A549 (cell line): ENCODE measurements around the gene SSBP2. TPM values are rescaled to one million over a fixed set of nuclear protein-coding genes. Genes with fewer than 3 reads are reported as not detected.

Experiments used
- ATAC-seq, 2 experiments: fragments of 200-7000 bp in 1 of 2; fragments of >200 bp in 1 of 2; cut with Nextera tagmentation in 1 of 2; cut with Tn5 transposase in 1 of 2; 3 replicates each; pipeline versions ENCODE4 v1.8.0 to v1.9.1; 2018 to 2020; ENCODE audit warnings: mild to moderate bottlenecking in 1 of 2, moderate library complexity in 1 of 2
- CTCF ChIA-PET: fragments of 300-600 bp; sonication (Branson Sonifier 250); formaldehyde crosslinking; extraction: SDS; loops from one replicate; lab custom pipeline; 2021; ENCODE audit warnings: antibody characterized with exemption, inconsistent platforms; lab: Yijun Ruan, JAX
- POLR2A ChIA-PET: fragments of 350-600 bp; formaldehyde crosslinking; extraction: SDS; loops from one replicate; lab custom pipeline; 2021; ENCODE audit warnings: antibody characterized with exemption, inconsistent platforms; lab: Yijun Ruan, JAX
- DNase-seq, 2 experiments: peaks; one replicate each; pipeline versions ENCODE4 v3.0.0 to v3.0.0-alpha.2; 2011 to 2016; ENCODE audit warnings: low read depth in 1 of 2, low spot score in 1 of 2
- FAIRE-seq: peaks from 2 replicates; lab custom pipeline; 2011; peaks lifted over from hg19 to GRCh38; lab: Jason Lieb, UNC
- H3K27ac ChIP-seq, 2 experiments: fragments of >200 bp; sonication (Bioruptor Twin); formaldehyde crosslinking; 3 replicates each; pipeline ENCODE4 v1.5.1; 2016 to 2017
- H3K4me1 ChIP-seq: fragments of >200 bp; sonication (Bioruptor Twin); formaldehyde crosslinking; 3 replicates; pipeline ENCODE4 v1.6.1; 2016
- H3K4me2 ChIP-seq: fragments of >200 bp; sonication (Bioruptor Twin); formaldehyde crosslinking; 3 replicates; pipeline ENCODE4 v1.6.1; 2016
- H3K4me3 ChIP-seq: fragments of >200 bp; sonication (Bioruptor Twin); formaldehyde crosslinking; 3 replicates; pipeline ENCODE4 v1.5.1; 2016
- H3K9me3 ChIP-seq: fragments of >200 bp; sonication (Bioruptor Twin); formaldehyde crosslinking; 3 replicates; pipeline ENCODE4 v1.6.1; 2016
- BHLHE40 ChIP-seq: IDR thresholded peaks from 2 replicates; pipeline ENCODE4 v1.6.1; 2012; ENCODE audit warnings: low read depth, low read length, inconsistent platforms
- CBX8 ChIP-seq: fragments of 200-600 bp; sonication (generic); IDR thresholded peaks from 2 replicates; pipeline ENCODE4 v1.6.1; 2016
- CEBPB ChIP-seq, 2 experiments: fragments of >200 bp in 1 of 2; sonication (Bioruptor Twin) in 1 of 2; formaldehyde crosslinking in 1 of 2; IDR thresholded peaks; 2 replicates each; pipeline ENCODE4 v1.6.1; 2012 to 2016
- CHD2 ChIP-seq: fragments of 150-350 bp; IDR thresholded peaks from 2 replicates; pipeline ENCODE4 v1.6.1; 2014; ENCODE audit warnings: low read length; ENCODE audit not compliant: partially characterized antibody
- EHF ChIP-seq: fragments of 250-450 bp; sonication (Bioruptor Pico); IDR thresholded peaks from 2 replicates; pipeline ENCODE4 v1.5.0; 2020; ENCODE audit warnings: mild to moderate bottlenecking
- EP300 ChIP-seq, 2 experiments: fragments of >200 bp; sonication (Bioruptor Twin); formaldehyde crosslinking; IDR thresholded peaks; 2 replicates in 1 of 2; 3 replicates in 1 of 2; pipeline ENCODE4 v1.6.1; 2016 to 2017
- ESRRA ChIP-seq: fragments of 150-350 bp; IDR thresholded peaks from 2 replicates; pipeline ENCODE4 v1.6.1; 2014; ENCODE audit warnings: mild to moderate bottlenecking, low read length, borderline replicate concordance
- FOSB ChIP-seq: fragments of 250-450 bp; sonication (Bioruptor Pico); IDR thresholded peaks from 2 replicates; pipeline ENCODE4 v1.5.0; 2020; ENCODE audit warnings: mild to moderate bottlenecking, moderate library complexity
- FOSL2 ChIP-seq, 2 experiments: fragments of 450-650 bp in 1 of 2; fragments of >200 bp in 1 of 2; sonication (Bioruptor Twin) in 1 of 2; formaldehyde crosslinking; IDR thresholded peaks; 2 replicates each; pipeline versions ENCODE4 v1.5.0 to v1.6.1; 2016 to 2020; ENCODE audit warnings: mild to moderate bottlenecking in 1 of 2, moderate library complexity in 1 of 2
- FOXS1 ChIP-seq: fragments of 250-450 bp; sonication (Bioruptor Pico); IDR thresholded peaks from 2 replicates; pipeline ENCODE4 v1.5.0; 2020; ENCODE audit warnings: mild to moderate bottlenecking, moderate library complexity
- GATA3 ChIP-seq: IDR thresholded peaks from 2 replicates; pipeline ENCODE4 v1.6.1; 2012; ENCODE audit warnings: borderline replicate concordance
- HDAC2 ChIP-seq: fragments of 200-600 bp; sonication (generic); IDR thresholded peaks from 2 replicates; pipeline ENCODE4 v1.6.1; 2016
- HEYL ChIP-seq: fragments of 250-450 bp; sonication (Bioruptor Pico); IDR thresholded peaks from 2 replicates; pipeline ENCODE4 v1.8.0; 2021; ENCODE audit warnings: mild to moderate bottlenecking, moderate library complexity
- HOXA7 ChIP-seq: fragments of 250-450 bp; sonication (Bioruptor Pico); IDR thresholded peaks from 2 replicates; pipeline ENCODE4 v1.5.0; 2020; ENCODE audit warnings: mild to moderate bottlenecking, moderate library complexity
- HOXB13 ChIP-seq: fragments of 250-450 bp; sonication (Bioruptor Pico); IDR thresholded peaks from 2 replicates; pipeline ENCODE4 v1.5.0; 2020; ENCODE audit warnings: low read depth, mild to moderate bottlenecking, moderate library complexity
- JUN ChIP-seq, 2 experiments: fragments of >200 bp; sonication (Bioruptor Twin); formaldehyde crosslinking; IDR thresholded peaks; 2 replicates in 1 of 2; 3 replicates in 1 of 2; pipeline ENCODE4 v1.6.1; 2016 to 2017
- JUNB ChIP-seq: fragments of >200 bp; sonication (Bioruptor Twin); formaldehyde crosslinking; IDR thresholded peaks from 2 replicates; pipeline ENCODE4 v1.6.1; 2016
- KDM1A ChIP-seq: fragments of 200-600 bp; sonication (generic); IDR thresholded peaks from 2 replicates; pipeline ENCODE4 v1.6.1; 2016; ENCODE audit warnings: low read depth, mild to moderate bottlenecking
- KDM5A ChIP-seq: fragments of 200-600 bp; sonication (generic); IDR thresholded peaks from 2 replicates; pipeline ENCODE4 v1.6.1; 2016; ENCODE audit warnings: antibody characterized with exemption, mild to moderate bottlenecking
- MAFK ChIP-seq: fragments of 450-650 bp; IDR thresholded peaks from 2 replicates; pipeline ENCODE4 v1.6.1; 2014; ENCODE audit not compliant: partially characterized antibody
- MAZ ChIP-seq: fragments of 150-350 bp; IDR thresholded peaks from 2 replicates; pipeline ENCODE4 v1.6.1; 2014; ENCODE audit warnings: antibody characterized with exemption, low read depth, low read length, borderline replicate concordance
- MYC ChIP-seq: IDR thresholded peaks from 2 replicates; pipeline ENCODE4 v1.6.1; 2012; ENCODE audit warnings: mild to moderate bottlenecking, inconsistent platforms, low read length, improper control_type of control experiment, borderline replicate concordance
- NFE2L2 ChIP-seq: fragments of 150-350 bp; conservative IDR thresholded peaks from 2 replicates; pipeline ENCODE4 v1.6.1; 2014; ENCODE audit warnings: low read length
- NPAS2 ChIP-seq: fragments of 250-450 bp; sonication (Bioruptor Pico); IDR thresholded peaks from 2 replicates; pipeline ENCODE4 v1.8.0; 2022; ENCODE audit warnings: mild to moderate bottlenecking, moderate library complexity, borderline replicate concordance
- PHF8 ChIP-seq: fragments of 200-600 bp; sonication (generic); IDR thresholded peaks from 2 replicates; pipeline ENCODE4 v1.6.1; 2016; ENCODE audit warnings: low read depth, mild to moderate bottlenecking, antibody characterized with exemption, moderate library complexity, borderline replicate concordance
- POLR2A ChIP-seq: IDR thresholded peaks from 2 replicates; pipeline ENCODE4 v1.6.1; 2012; ENCODE audit warnings: mild to moderate bottlenecking, low read length
- POLR2AphosphoS2 ChIP-seq: conservative IDR thresholded peaks from 2 replicates; pipeline ENCODE4 v1.6.1; 2012; ENCODE audit warnings: low read length, improper control_type of control experiment, inconsistent platforms
- RAD21 ChIP-seq, 2 experiments: fragments of >200 bp in 1 of 2; sonication (Bioruptor Twin) in 1 of 2; formaldehyde crosslinking in 1 of 2; IDR thresholded peaks in 1 of 2; conservative IDR thresholded peaks in 1 of 2; 2 replicates in 1 of 2; 3 replicates in 1 of 2; pipeline ENCODE4 v1.6.1; 2012 to 2018; ENCODE audit warnings: inconsistent platforms in 1 of 2
- RARB ChIP-seq: fragments of 250-450 bp; sonication (Bioruptor Pico); IDR thresholded peaks from 2 replicates; pipeline ENCODE4 v1.8.0; 2021; ENCODE audit warnings: mild to moderate bottlenecking, moderate library complexity
- RCOR1 ChIP-seq: fragments of 150-350 bp; IDR thresholded peaks from 2 replicates; pipeline ENCODE4 v1.6.1; 2014; ENCODE audit warnings: antibody characterized with exemption, low read length, low read depth
- RFX5 ChIP-seq: fragments of 450-650 bp; IDR thresholded peaks from 2 replicates; pipeline ENCODE4 v1.7.1; 2014; ENCODE audit warnings: antibody characterized with exemption, mild to moderate bottlenecking, moderate library complexity
- RNF2 ChIP-seq: fragments of 200-600 bp; sonication (generic); IDR thresholded peaks from 2 replicates; pipeline ENCODE4 v1.6.1; 2016; ENCODE audit warnings: low read depth, mild to moderate bottlenecking, antibody characterized with exemption, moderate library complexity, borderline replicate concordance
- SMC3 ChIP-seq: fragments of >200 bp; sonication (Bioruptor Twin); formaldehyde crosslinking; IDR thresholded peaks from 3 replicates; pipeline ENCODE4 v1.6.1; 2018; ENCODE audit warnings: inconsistent platforms
- TFCP2L1 ChIP-seq: fragments of 250-450 bp; sonication (Bioruptor Pico); IDR thresholded peaks from 2 replicates; pipeline ENCODE4 v1.5.0; 2021; ENCODE audit warnings: mild to moderate bottlenecking
- TP53 ChIP-seq: fragments of 250-450 bp; sonication (Bioruptor Pico); IDR thresholded peaks from 2 replicates; pipeline ENCODE4 v1.5.0; 2021; ENCODE audit warnings: mild to moderate bottlenecking, moderate library complexity
- ZC3H11A ChIP-seq: fragments of 450-650 bp; IDR thresholded peaks from 2 replicates; pipeline ENCODE4 v1.6.1; 2014; ENCODE audit warnings: antibody characterized with exemption, mild to moderate bottlenecking
- ZNF302 ChIP-seq: fragments of 250-450 bp; sonication (Bioruptor Pico); IDR thresholded peaks from 2 replicates; pipeline ENCODE4 v1.9.0; 2021; ENCODE audit warnings: inconsistent platforms, mild to moderate bottlenecking, moderate library complexity
- ZSCAN20 ChIP-seq: fragments of 250-450 bp; sonication (Bioruptor Pico); IDR thresholded peaks from 2 replicates; pipeline ENCODE4 v1.8.0; 2022; ENCODE audit warnings: mild to moderate bottlenecking, moderate library complexity
- WGBS: methylation state at CpG from one replicate; pipeline ENCODE4 v1.1.6; 2017; ENCODE audit errors: missing lambda C conversion rate; 5-methylcytosine and 5-hydroxymethylcytosine counted together
- polyA plus RNA-seq, 4 experiments: library from polyadenylated mRNA; depleted of rRNA in 3 of 4; stranded (reverse); fragments of >200 nt; fragmentation: RNase III in 1 of 4; extraction: RNeasy Plus Mini Kit Qiagen cat#74134 plus additional on column Dnase treatment in 1 of 4; gene quantifications; 2 replicates in 3 of 4; 3 replicates in 1 of 4; pipeline ENCODE4 v1.2.3, GENCODE V29; 2011 to 2017
- TF ChIP-seq, protein P1 (sequence below): fragments of 450-650 bp; IDR thresholded peaks from 2 replicates; pipeline ENCODE4 v1.6.1; 2014; ENCODE audit warnings: antibody characterized with exemption
- TF ChIP-seq, protein P2 (sequence below): IDR thresholded peaks from 2 replicates; pipeline ENCODE4 v1.6.1; 2012
- TF ChIP-seq, protein P3 (sequence below): IDR thresholded peaks from 2 replicates; pipeline ENCODE4 v1.6.1; 2012
- TF ChIP-seq, protein P4 (sequence below): fragments of >200 bp; sonication (Bioruptor Twin); formaldehyde crosslinking; IDR thresholded peaks from 2 replicates; pipeline ENCODE4 v1.6.1; 2016
- TF ChIP-seq, protein P5 (sequence below): fragments of >200 bp; sonication (Bioruptor Twin); formaldehyde crosslinking; IDR thresholded peaks from 3 replicates; pipeline ENCODE4 v1.6.1; 2016

Gene SSBP2
- polyA plus RNA-seq, 2 of the 4 experiments (the other 2 are of a cell fraction): 4.5 to 14.2 TPM

DNA sequence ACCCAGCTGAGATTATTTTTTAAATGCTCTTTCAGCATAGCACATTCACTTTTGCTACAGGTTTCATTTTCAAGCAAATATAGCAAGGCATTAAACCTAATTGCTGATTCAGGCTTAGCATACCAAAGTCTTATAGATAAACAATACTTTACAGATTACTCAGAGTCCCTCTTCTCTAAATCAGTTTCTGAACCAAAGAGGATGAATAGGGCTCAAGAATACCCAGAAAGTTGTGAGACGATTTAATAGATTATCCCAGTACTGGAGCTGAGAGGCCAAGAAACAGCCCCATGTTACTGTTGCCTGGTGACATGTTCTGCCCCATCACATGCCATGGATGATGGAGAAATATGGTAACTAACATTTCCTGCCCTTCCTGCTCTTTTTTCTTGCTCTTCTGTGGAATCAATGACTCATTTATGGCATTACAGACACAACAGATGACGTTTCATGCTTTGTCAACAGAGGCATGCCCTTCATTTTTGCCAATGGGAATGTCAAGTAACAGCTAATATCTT, 18.1 kb upstream of the SSBP2 start:
- no peaks in the 10 kb centered on the region for H3K9me3 ChIP-seq
- ChIA-PET POLR2A (interaction anchor here (0.5 to 2.2 kb wide), 4 partner anchors 14 to 508 kb away, joined by 3 to 9 read pairs (median 6); partner anchors contain the start of gene SSBP2), CTCF (interaction anchor here (0.9 to 1.5 kb wide), 4 partner anchors 11 to 457 kb away, joined by 3 to 4 read pairs (median 4); no protein-coding TSS in a partner anchor)
- ATAC-seq: peak; percentile 92 to 94
- peak; percentile 59 for FAIRE-seq
- H3K4me2 ChIP-seq: peak overlapping the region; percentile 41
- H3K4me3 ChIP-seq: no peak overlapping the region
- 4% methylated on average over 2 of the region's 2 CpGs for WGBS
- peak overlapping the region; percentile 62 to 79 for H3K27ac ChIP-seq
- DNase-seq: peak; percentile 81 to 88
- peaks cover 31% of the 10 kb centered on the region for H3K4me1 ChIP-seq
- TF ChIP-seq, protein P1, sequence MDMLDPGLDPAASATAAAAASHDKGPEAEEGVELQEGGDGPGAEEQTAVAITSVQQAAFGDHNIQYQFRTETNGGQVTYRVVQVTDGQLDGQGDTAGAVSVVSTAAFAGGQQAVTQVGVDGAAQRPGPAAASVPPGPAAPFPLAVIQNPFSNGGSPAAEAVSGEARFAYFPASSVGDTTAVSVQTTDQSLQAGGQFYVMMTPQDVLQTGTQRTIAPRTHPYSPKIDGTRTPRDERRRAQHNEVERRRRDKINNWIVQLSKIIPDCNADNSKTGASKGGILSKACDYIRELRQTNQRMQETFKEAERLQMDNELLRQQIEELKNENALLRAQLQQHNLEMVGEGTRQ: peak; percentile 56; the same call in 1 of the 2 replicates
- TF ChIP-seq GATA3 (peak; percentile 37; the same call in 1 of the 2 replicates), ZSCAN20 (CRISPR knock-in tag) (no peak), ESRRA (peak; percentile 78; the same call in 1 of the 2 replicates), POLR2A (no peak), MAFK (peak; percentile 70), ZNF302 (no peak), HOXB13 (CRISPR knock-in tag) (no peak), EHF (CRISPR knock-in tag) (no peak), ZC3H11A (no peak), RFX5 (no peak), FOXS1 (CRISPR knock-in tag) (no peak; the same call in 1 of the 2 replicates), RARB (CRISPR knock-in tag) (no peak), RAD21 (conservative IDR thresholded peaks at IDR 0.05 in 1 of 2, IDR thresholded peaks at IDR 0.05 in 1 of 2) (no peak), RCOR1 (no peak), BHLHE40 (no peak), NFE2L2 (no peak), CHD2 (no peak), TFCP2L1 (CRISPR knock-in tag) (no peak), EP300 (IDR thresholded peaks at IDR 0.05) (no peak), POLR2AphosphoS2 (no peak), HEYL (no peak), KDM5A (no peak), HOXA7 (CRISPR knock-in tag) (no peak), TP53 (CRISPR knock-in tag) (no peak), MYC (no peak), JUN (IDR thresholded peaks at IDR 0.05) (no peak; a peak in 1 of 5 replicates), RNF2 (no peak), MAZ (no peak), NPAS2 (no peak), FOSB (no peak), CEBPB (IDR thresholded peaks at IDR 0.05) (peak in 1 of 2 experiments; percentile 51; a peak in 1 of 4 replicates), KDM1A (no peak), HDAC2 (no peak), CBX8 (no peak), JUNB (peak; percentile 76), SMC3 (no peak), PHF8 (no peak), FOSL2 (IDR thresholded peaks at IDR 0.05) (peak; percentile 76), FOSL2 (CRISPR knock-in tag; IDR thresholded peaks at IDR 0.05) (peak; percentile 97)
- TF ChIP-seq, protein P2, sequence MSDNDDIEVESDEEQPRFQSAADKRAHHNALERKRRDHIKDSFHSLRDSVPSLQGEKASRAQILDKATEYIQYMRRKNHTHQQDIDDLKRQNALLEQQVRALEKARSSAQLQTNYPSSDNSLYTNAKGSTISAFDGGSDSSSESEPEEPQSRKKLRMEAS: peak; percentile 43; the same call in 1 of the 2 replicates
- TF ChIP-seq, protein P3, sequence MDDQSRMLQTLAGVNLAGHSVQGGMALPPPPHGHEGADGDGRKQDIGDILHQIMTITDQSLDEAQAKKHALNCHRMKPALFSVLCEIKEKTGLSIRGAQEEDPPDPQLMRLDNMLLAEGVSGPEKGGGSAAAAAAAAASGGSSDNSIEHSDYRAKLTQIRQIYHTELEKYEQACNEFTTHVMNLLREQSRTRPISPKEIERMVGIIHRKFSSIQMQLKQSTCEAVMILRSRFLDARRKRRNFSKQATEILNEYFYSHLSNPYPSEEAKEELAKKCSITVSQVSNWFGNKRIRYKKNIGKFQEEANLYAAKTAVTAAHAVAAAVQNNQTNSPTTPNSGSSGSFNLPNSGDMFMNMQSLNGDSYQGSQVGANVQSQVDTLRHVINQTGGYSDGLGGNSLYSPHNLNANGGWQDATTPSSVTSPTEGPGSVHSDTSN: no peak
- TF ChIP-seq, protein P4, sequence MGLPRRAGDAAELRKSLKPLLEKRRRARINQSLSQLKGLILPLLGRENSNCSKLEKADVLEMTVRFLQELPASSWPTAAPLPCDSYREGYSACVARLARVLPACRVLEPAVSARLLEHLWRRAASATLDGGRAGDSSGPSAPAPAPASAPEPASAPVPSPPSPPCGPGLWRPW: no peak
- TF ChIP-seq, protein P5, sequence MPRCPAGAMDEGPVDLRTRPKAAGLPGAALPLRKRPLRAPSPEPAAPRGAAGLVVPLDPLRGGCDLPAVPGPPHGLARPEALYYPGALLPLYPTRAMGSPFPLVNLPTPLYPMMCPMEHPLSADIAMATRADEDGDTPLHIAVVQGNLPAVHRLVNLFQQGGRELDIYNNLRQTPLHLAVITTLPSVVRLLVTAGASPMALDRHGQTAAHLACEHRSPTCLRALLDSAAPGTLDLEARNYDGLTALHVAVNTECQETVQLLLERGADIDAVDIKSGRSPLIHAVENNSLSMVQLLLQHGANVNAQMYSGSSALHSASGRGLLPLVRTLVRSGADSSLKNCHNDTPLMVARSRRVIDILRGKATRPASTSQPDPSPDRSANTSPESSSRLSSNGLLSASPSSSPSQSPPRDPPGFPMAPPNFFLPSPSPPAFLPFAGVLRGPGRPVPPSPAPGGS: no peak
